Measurements from ENCODE around the gene SND1.

DNA sequence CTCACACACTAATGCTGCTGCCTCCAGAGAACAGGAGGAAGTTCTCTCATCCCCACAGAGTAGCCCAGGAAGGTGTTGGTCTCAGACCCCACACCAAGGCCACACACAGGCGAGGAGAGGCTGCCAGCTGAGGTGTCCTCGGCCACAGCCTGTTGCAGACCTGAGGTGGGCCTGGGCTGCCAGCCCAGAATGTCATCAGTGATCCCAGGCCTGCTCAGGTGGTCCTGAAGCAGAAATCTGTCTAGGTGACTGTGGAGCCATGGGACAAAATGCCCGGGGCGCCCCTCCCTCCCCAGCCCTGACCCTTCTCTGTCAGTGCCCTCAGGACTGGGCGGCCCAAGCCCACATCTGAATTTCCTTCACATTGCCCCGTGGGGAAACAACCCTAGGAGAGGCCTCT, 422.7 kb downstream of the SND1 start:
- TF ChIP-seq CTCF (IDR thresholded peaks at IDR 0.05) (no peak), POLR2A (IDR thresholded peaks at IDR 0.05) (no peak), POLR2AphosphoS5 (IDR thresholded peaks at IDR 0.05) (no peak), EP300 (IDR thresholded peaks at IDR 0.05; ENCODE audit: low read depth) (no peak)

All from transverse colon (tissue), 4 donors.